HG03342 (cell line): Measurements from ENCODE around the gene RPS19BP1.
"Not testable (repeated sequence)": the region's sequence is repeated elsewhere in the genome, so short reads cannot be mapped to it uniquely, and the experiment has no call there.

Experiments used
- ATAC-seq: cut with Tn5 transposase; IDR thresholded peaks from one replicate; pipeline ENCODE4 v1.9.1; 2021; ENCODE audit warnings: mild to moderate bottlenecking, moderate library complexity; ENCODE audit not compliant: unreplicated experiment

Gene RPS19BP1

DNA sequence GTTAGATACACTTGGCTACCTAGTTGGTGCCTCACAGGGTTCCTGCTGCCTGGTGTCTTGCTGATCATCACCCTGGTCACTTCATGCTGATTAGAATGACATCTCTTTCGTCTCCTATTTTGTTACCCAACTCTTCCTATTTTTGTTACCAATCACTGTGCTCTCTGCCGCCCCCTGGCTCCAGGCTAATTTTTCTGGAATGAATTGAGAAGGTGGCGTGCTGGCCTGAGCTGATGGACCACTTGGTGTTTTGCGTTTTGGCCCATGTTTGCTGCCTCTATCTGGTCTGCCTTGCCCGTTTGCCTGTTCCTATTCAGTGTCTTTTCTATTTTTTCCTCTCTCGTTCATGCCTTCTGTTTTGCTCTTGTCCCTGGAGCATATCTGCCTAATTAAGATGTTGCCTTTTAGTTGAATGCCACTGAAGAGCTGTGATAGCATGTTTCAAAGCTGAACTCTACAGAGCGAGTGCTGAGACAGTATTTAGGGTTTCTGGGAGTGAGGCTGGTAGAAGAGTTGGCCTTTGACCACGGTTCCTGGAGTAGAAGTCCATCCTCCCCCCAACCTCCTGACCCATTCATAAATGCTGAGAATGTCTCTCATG lies 18.1 kb downstream of the RPS19BP1 start:
- no peak for ATAC-seq

DNA sequence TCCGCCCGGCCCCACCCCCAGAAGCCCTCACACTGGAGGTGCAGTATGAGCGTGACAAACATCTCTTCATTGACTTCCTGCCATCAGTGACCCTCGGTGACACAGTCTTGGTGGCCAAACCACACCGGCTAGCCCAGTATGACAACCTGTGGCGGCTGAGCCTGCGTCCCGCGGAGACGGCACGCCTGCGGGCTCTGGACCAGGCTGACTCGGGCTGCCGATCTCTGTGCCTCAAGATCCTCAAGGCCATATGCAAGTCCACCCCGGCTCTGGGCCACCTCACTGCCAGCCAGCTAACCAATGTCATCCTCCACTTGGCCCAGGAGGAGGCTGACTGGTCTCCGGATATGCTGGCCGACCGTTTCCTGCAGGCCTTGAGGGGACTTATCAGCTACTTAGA lies 18.8 kb downstream of the RPS19BP1 start:
- no peak for ATAC-seq

DNA sequence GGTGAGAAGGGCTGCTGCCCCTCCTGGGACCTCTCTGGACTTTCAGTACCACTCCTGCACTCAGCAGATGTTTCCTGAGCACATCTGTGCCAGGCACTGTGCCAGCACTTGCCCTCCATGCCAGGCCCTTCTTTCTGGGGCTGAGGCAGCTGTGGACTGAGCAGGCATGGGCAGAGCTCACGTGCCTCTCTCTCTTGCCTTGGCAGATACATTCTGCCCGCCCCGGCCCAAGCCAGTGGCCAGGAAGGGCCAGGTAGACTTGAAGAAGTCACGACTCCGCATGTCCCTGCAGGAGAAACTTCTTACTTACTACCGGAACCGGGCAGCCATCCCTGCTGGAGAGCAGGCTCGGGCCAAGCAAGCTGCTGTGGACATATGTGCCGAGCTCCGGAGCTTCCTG lies 20.5 kb downstream of the RPS19BP1 start:
- ATAC-seq = no peak

DNA sequence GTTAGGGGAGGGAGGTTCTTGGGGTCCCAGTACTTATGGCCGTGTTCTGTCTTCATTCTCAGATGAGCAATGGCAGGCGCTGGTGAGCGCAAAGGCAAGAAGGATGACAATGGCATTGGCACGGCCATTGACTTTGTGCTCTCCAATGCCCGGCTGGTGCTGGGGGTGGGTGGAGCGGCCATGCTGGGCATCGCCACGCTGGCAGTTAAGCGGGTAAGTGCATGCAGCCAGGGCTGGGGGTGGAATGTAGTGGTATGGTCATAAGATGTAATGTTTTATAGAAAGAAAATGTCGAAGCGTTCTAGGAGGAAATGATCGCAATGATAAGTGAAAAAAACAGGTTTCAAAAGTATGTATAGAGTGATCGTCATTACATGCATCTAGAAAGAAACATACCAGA lies 21.3 kb downstream of the RPS19BP1 start:
- no peak for ATAC-seq

DNA sequence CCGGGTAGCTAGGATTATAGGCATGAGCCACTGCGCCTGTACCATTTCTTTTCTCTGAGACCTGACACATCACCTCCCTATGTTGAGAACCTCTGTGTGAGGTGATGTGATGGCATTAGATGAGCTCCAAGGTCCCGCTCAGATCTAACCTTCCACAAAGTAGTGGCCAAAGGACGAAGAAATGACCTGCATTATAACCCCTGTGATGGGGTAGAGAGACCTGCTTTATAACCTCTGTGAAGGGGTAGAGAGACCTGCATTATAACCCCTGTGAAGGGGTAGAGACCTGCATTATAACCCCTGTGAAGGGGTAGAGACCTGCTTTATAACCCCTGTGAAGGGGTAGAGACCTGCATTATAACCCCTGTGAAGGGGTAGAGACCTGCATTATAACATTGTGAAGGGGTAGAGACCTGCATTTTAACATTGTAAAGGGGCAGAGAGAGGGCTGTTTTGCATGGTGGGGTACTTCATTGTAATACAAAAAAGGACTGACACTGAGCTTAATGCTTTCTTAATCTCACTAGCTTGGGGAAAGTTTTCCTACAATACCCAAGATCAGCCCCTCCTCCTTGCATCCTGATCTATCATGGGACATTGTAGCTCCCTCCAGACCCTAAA lies 21.9 kb downstream of the RPS19BP1 start:
- no peak for ATAC-seq

DNA sequence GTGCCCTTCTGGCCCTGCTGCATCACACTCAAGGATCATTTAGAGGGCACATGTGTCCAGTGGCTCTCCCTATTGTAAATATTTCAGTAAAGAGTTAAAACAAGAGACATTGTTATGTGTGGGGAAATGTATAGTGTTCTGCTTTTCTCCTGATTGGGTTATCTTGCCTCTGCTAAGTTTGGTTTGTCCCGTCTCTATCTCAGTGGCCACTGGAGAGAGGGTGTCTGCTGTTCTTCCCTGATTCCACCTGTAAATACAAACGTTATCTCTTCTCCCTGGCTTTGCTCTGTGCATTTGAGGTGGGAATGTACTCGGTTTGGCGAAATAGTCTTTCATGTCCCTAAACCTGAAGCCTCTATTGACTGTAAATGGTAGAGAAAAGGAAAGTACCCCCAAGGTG lies 24.2 kb downstream of the RPS19BP1 start:
- ATAC-seq = no peak

DNA sequence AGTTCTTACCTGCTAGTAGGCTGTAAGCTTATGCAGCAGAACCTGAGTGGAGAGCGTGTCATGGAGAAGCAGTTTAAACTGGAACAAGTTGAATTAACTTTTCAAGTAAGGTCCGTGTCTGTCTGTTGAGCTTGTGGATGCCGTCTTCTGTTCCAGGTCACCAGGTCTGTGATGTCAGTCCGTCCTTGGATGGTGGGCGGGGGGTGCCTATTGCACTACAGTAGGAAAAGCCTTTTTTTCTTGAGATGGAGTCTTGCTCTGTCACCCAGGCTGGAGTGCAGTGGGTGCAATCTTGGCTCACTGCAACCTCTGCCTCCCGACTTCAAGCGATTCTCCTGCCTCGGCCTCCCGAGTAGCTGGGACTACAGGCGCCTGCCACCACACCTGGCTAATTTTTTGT lies 25.5 kb downstream of the RPS19BP1 start:
- not testable (repeated sequence) for ATAC-seq

DNA sequence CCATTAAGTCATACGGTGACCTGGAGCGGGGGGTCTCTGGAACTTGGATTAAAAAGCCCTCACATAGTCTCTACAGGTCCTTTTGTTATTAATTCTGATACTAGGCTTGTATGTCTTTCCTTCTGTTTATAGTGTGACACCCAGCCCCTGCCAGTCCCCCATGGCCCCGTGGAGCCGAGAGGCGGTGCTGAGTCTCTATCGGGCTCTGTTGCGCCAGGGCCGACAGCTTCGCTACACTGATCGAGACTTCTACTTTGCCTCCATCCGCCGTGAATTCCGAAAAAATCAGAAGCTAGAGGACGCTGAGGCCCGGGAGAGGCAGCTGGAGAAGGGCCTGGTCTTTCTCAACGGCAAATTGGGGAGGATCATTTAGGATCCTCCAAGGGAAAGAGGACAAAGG lies 28.5 kb downstream of the RPS19BP1 start:
- no peak for ATAC-seq

DNA sequence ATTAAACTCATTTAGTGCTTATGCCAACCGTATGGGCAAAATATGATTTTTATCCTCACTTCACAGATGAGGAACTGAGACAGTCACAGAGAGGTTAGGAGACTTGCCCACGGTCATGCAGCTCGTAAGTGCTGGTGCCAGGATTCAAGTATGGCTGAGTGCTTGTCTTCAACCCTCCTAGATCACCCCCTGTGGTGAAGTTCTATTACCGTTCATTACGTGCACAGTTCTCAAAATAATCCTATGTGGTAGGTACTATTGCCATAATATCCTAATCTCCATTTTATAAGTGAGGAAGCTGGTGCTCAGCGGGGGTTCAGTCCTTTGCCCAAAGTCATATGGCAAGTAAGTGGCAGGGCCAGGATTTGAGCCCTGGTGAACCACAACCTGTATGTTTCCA lies 28.9 kb downstream of the RPS19BP1 start:
- no peak for ATAC-seq

DNA sequence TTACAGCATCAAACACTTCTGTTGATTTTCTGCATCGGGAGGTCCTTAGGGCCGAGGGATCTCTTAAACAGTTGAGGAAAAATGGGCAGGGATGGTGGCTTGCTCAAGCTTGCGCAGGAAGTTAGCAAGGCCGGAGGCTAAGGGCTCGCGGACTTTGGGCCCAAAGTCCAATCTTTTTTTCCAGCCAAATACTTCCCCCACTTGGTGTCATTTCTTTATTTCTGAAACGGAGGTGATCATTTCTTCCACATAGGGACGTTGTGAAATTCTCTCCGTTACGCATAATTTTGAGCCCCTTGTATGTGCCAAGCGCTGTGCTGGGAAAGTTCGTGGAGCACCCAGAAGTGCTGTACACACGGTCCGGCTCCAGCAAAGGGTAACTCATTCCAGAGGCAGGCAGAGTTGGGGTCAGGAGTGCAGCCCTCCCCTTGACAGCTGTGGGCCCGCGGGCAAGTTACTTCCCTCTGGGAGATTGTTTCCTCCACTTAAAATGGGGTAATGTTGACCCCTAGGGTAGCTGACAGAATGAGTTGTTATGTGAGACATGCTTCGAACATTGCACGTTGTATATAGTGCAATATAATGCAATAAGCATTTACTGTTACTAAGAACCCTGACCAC lies 29.6 kb downstream of the RPS19BP1 start:
- no peak for ATAC-seq

DNA sequence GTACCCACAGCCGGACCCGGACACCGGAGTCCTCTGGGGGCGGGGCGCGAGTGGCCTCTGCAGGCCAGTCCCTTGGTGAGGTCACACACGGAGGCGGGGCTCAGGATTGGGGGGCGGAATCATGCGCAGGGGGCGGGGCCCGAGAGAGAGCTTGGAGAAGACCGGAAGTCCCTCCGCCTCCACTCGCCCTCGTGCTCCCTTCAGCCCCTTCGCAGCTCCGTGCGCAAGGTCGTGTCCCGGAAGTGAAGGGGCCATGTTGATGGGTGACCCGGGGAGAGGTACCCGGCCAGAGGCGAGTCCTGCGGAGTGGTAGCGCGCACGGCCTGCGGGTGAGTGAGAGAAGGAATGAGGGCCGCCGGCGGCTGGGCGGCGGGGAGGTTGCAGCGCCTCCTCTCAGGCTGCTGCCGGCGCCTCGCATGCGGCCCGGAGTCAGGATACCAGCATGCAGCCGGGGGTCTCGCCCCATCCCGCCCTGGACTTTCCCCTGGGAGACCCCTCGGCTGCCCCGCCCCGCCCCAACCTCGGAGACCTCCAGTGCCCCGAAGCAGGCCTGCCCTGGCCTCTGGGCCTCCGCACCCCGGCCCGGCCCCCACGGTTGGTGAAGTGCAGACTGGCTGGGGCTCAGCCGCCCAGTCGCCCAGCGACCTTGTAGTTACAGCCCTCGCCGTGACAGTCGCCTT lies 30.3 kb downstream of the RPS19BP1 start, which contains the start of gene MIEF1:
Gene MIEF1 (plus strand): TSS at position 182 of the 680 bp plus-strand sequence. CDS start 9,005 bp downstream, outside the sequence.
- ATAC-seq = peak; percentile 85

DNA sequence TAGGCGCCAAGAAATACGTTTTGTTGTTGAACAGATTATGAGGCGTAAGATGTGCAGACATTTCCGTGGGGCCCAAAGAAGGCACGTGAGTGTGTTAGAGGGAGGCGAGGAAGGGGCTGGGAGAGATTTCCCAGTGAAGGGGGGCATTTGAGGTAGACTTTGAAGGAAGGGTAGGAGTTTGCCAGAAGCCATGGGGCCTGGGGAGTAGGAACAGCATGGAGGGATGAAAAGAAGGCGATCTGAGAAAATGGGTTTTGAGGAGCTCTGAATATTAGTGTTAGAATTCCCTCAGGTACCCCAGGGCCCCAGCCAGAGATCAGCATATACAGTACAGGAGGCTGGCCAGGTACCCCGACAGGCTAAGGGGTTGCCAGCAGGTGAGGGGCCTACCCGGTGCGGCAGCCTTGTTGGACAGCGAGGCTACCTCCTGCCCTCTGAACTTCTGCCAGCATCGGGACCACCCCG lies 30.9 kb downstream of the RPS19BP1 start:
- ATAC-seq = no peak

DNA sequence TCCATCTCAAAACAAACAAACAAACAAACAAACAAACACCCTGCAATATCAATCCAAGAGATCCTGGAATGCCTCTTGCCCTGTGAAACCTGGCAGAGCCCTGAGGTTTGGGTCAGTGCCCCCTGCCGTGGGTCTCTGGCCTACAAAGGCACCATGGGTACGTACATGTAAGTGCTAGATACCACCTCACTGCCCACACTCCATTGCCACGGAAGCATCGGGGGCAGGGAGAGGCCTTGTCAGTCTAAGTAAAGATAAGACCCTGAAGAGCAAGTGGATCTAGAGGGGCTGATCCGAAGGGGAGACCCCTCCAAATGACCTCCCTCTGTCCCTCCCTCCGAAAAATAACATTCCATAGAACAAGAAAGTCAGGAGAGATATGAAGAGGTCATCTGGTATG lies 32.4 kb downstream of the RPS19BP1 start:
- ATAC-seq = no peak

DNA sequence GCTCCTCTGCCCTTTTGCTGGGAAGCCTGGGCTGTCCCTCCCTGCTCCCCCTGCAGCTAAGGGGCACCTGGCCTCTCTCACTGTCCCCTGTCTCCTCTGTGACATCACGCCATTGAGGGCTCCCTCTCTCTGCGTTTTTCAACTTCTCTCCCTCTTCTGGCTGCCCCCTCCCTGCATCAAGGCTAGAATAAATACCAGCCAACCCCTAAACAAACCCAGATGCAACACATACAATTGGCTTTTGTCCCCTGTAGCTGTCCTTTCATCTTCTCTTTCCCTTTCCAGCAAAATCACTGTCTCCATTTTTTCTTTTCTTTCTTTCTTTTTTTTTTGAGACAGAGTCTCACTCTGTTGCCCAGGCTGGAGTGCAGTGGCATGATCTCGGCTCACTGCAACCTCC lies 33.7 kb downstream of the RPS19BP1 start:
- ATAC-seq = no peak

DNA sequence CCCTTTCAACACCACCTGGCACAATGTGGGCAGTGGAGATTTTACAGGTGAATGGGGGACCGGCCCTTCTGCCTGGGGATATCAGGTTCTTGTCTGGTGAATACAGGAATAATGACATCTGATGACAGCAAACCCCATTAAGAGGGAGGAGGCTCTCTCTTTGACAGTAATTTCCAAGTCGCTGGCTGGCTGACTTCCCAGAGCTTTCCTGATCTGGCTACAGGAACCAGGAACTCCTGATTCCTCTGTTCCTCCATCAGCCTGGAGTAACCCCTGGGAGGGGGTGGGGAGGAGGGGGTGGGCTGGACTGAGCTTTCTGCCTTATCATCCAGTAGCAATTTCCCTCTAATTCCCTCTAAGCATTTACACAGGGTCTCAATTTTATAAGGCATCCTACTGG lies 34.2 kb downstream of the RPS19BP1 start:
- no peak for ATAC-seq

DNA sequence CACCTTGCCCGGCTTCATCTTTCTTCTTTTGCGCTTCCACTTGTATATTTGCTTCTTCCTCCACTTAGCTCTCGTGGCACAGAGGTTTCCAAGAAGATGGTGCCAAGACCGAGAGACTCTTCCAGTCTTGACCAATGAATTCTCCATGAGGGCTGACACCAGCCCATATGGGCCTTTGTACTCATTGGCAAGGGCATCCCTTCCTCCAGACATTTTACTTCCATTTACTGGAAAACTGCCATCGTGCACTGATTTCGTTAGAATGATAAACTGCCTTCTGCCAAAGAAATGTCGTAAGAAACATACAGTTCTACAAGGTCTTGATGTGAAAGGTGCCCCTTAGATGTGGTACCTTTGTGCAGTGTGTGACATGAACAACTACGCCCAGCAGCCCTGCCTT lies 35.1 kb downstream of the RPS19BP1 start:
- no peak for ATAC-seq

DNA sequence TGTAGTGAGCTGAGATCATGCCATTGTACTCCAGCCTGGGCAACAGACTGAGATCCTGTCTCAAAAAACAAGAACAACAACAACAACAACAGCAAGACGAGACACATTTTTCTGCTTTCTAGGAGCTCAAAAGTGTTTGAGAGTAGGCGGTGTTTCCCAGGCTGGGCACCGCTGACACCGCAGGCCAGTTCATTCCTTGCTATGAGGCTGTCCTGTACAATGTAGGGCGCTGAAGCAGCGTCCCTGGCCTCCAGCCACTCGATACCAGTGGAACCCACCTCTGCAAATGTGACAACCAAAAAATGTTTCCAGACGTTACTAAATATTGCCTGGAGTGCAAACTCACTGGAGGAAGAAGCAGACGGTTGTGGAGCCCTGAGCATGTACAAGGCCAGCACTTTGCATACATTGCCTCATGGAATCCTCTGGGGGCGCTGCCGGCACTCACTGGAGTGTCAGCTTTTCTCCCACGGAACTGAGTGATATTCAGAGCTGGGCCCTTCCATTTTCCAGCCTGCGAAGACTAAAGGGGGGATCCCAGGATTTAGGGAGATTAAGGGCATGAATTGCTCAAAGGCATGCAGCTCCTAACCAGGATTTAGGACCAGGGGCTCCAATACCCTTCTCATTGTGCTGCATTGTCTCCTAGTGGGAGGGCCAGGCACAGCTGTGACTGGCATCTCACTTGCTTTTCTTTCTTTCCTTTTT lies 36.3 kb downstream of the RPS19BP1 start:
- peak; percentile 58 for ATAC-seq

DNA sequence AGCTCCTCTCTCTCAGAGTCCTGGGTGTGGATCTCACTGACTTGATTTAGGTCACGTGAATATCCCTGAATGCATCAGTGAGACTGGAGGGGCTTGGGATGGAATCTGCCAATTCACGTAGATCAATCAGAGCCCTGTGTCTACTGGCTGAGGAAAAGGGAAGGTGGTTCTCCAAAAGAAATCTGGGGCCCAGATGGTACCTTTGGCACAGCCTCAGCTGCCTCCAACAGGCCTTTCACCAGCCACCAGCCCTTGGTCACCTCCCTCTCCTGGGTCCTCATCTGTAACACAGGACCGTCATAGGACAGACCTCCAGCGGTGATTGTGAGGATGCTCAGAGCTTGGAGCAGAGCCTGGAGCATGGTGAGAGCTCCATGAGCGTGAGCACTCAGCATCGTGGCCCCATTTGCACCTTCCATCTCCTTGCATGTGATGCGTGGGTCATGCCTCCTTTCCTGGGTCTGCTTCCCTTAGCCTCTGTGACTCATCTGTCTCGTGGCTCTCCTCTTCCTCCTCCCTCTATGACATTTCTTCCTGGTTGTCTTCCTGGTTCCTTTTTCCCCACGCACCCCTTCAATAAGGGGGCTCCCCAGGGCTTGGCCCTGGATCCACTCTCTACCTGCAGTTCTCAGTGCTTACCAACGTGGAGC lies 38.0 kb downstream of the RPS19BP1 start:
- no peak for ATAC-seq

DNA sequence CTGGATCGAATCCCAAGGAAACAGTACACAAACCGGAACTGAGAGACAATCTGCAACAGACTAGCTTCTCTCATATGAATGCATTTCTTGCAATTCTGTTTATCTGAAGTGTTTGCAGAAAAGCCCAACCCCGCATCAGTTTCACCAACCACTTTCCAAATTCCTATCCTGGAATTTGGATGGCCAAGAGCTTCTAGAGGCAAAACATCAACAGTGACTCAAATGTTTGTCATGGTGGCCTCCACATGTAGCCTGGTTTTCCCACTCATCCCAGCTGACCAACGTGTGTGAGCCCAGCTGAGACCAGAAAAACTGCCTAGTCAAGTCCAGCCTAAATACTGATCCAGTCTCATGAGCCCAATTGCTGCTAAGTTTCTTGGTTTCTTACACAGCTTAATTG lies 38.8 kb downstream of the RPS19BP1 start:
- ATAC-seq = no peak

DNA sequence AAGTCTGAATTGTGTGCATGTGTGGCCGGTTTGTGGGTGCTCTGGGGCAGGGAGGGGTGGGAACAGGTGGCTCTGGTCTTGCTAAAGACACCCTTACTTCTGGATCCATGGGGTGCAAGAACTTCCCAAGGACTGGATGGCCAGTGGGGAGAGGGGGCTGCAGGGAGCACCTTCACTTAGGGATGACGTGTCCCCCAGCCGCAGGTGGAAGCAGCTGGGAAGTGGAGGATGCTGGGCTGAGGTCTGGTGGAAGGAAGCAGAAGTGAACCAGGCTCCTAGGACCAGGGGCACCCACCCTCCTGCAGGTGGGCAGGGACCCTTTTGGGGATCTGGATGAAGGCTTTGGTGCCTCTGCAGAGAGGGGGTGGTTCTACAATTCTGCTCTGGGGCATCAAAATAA lies 40.4 kb downstream of the RPS19BP1 start:
- ATAC-seq = no peak

DNA sequence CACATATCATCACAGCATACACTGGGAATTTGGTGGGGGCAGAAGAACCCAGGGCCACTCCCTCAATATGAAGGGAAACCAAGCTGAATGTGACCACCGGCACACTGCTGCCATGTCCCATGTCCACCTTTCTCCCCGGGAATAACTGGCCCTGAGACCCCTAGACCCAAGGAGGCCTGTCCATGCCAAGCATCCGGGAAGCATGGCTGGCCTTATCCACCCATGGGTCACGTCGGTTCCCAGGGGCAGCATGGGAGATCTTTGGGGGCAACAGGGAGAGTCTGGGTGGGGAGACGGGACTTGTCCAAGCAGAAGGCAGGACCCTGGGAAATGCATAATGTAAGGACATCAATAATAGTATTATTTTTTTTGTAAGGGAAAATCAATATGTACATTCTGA lies 40.9 kb downstream of the RPS19BP1 start:
- ATAC-seq = no peak
